Measurements from ENCODE around the gene ARHGDIA.
"Not testable (repeated sequence)": the region's sequence is repeated elsewhere in the genome, so short reads cannot be mapped to it uniquely, and the experiment has no call there.

ARHGDIA gene

DNA sequence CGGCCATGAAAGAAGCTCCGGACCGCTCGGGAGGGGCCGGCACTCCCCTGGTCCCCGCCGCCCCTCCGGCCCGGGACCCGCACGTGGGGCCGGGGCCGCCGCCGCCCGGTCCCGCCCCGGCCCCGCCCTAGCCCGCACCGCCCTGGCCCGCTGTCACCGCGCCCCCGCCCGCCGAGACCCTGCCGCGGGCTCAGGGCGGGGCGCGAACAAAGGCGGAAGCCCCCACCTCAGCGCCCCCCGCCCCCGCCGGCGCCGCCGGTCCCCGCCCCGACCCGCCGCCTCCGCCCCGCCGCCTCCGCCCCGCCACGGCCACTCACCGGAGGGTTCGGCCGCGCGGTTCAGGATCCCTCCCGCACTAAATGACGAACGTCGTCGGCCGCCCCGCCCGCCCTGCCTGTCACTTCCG lies at the start of gene ARHGDIA:
Gene ARHGDIA (minus strand): TSS at position 357 of the 406 bp plus-strand sequence. CDS start 1,407 bp downstream, outside the sequence.
- DNase-seq: no peak

DNA sequence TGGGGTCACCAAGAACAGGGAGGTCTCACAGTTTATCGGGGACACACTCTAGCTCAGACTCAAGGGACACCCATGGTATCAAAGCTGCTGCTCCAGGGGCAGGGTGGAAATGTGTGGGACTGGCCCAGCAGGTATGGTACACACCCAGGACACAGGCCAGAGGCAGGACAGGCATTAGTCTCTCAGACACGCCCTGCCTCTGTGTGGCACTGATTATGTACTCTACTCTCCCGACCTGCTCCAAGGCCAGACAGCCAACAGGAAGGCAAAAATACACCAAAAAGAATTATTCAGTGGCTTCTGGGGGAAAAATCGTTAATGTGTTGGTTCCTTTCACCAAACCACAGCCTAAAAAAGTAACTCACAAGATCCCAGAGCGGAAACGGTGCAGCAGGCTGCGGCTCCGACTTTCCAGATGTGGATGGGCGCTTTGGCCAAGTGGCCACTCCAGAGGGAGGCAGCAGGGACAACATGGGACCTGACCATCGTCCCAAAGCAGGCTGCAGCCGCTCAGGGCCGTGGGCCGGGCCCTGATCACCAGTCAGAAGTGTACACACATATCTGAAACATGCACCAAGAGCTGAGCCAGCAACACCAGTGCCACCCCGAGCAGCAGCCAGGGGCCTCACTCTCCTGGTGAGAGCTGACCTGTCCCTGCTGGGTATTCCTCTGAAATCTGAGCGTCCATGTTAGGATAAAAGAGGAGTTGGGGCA lies 47.9 kb upstream of the ARHGDIA start:
- no peak for DNase-seq

DNA sequence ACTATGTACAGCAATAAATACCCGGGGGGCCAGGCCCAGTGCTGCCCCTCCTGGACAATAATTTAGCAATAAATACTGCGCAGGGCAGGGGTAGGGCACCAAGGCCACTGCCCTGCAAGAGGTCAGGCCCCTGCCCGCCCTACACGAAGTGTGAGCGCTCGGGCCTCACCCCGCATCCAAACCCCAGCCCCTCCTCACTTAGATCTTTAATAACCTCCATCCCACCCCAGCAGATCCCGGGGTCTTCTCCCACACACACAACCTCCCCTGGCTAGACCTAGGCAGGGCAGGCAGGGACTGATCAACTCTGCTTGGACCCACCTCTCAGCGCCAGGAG lies 47.2 kb upstream of the ARHGDIA start:
- DNase-seq: not testable (repeated sequence)

GRCh38 chr17:81917565-81918332 lies 46.6 kb upstream of the ARHGDIA start, which contains the start of gene SIRT7:
TSS of gene SIRT7 (minus strand) at chr17:81918176. CDS start at chr17:81918131, 45 bp downstream.
- peak; percentile 69 to 89 (median 82) for DNase-seq

- no peak for DNase-seq
Measured at GRCh38 chr17:81916234-81917001, 45.3 kb upstream of the ARHGDIA start.

- DNase-seq: no peak
Measured at GRCh38 chr17:81915331-81915730, 44.2 kb upstream of the ARHGDIA start.

DNA sequence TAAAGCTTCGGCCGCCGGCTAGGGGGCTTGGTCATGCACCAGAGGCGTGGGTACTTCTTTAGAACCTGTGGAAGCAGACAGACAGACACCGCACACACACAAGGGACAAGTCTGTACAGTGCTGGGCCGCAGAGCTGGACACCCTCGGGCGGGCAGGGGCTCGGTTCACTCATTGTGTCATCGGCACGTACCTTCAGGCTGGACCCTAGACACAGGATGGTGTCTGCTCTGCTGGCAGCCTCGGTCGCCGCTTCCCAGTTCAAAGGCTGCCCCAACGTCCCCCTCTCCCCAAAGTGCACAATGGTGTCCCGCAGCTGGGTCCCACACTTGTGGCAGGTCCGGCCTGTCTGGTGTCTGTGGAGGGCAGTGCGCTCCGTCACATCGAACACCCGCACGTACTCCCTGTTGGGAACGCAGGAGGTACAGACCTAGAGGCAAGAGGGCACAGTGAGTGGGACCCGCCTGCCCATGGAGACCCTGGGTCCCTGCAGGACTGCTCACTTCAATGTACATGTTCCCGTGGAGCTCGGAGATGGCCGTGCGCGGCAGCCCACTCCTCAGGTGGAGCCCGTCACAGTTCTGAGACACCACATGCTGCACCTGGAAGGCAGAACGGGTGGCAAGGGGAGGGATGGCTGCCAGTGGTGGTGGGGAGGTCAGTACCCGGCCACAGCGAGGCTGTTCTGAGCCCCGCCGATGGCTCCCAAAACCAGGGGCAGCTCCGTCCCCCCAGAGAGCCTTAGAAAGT lies 43.1 kb upstream of the ARHGDIA start:
- DNase-seq: no peak

- DNase-seq: no peak
Measured at GRCh38 chr17:81913394-81914102, 42.4 kb upstream of the ARHGDIA start.

DNA sequence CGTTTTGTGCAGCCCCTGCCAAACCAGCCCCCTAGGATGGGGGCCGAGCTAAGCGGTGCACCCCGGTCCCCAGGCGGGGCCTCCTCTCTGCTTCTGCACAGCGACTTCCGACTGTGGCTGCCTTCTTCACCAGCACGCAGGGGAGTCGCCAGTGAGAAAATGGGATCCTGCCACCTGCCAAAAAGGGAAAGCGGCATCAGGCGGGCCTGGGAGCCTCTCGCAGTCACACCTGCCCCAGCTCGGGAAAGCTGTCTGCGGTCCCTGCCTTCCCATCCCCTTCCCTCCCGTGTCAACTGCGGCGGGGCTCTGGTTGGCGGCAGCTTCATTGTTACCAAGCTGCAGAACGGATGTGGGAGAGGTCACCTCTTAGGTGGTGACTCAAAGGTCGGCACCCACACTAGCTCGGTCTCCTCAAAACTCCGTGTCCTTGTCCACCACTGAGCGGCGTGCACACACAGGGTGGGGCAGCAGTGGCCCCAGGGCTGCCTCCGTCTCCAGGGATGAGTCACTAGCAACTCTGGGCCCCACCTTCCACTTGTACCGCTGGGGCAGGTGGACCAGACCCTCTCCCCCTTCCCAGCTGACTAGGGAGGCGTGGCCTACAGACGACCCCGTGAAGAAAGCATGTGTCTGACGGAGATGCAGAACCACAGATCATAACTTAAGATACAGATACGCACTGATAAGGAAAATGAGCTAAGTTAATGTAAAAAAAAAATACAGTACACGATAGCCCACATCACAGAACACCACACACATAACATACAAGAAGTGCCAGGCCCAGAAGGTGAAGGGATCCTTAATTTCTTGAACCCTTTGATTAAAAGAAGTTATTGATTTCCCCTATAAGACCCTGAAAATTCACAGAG lies 41.5 kb upstream of the ARHGDIA start:
- no peak for DNase-seq

- DNase-seq: no peak
Measured at GRCh38 chr17:81911969-81912368, 40.8 kb upstream of the ARHGDIA start.

DNA sequence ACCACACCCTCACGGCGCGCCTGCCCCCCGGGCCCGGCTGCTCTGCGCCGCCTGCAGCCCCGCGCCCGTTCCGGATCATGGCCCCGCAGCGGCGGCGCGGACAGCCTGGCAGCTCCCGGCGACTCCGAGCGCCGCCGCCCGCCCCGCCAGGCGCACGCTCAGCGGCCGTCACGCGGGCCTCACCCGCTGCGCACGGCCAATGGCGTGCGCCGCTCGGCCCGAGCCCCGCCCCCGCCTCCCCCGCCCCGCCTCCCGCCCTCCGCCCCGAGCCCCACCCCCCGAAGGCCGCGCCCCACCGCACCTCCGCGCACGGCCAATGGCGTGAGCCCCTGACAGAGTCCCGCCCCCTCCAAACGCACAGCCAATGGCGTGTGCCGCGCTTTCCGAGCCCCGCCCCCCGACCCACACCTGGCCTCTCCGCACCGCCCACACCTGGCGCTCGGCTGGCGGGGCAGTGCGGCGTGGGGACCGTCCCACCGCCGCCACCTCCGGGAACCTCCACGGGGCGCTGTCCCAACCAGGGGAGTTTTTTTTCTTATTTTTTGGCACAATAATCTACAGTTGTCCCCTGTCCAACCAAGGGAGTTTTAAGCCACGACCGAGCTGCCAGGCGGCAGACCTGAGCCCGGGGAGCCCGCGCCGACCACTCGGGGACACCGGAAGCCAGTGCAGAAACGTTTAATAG lies 40.3 kb upstream of the ARHGDIA start, which contains the start of gene PCYT2:
Gene PCYT2 (minus strand): TSS at position 123 of the 685 bp plus-strand sequence. CDS start 44 bp downstream, at position 79.
- DNase-seq: peak; percentile 75 to 89 (median 78)

DNA sequence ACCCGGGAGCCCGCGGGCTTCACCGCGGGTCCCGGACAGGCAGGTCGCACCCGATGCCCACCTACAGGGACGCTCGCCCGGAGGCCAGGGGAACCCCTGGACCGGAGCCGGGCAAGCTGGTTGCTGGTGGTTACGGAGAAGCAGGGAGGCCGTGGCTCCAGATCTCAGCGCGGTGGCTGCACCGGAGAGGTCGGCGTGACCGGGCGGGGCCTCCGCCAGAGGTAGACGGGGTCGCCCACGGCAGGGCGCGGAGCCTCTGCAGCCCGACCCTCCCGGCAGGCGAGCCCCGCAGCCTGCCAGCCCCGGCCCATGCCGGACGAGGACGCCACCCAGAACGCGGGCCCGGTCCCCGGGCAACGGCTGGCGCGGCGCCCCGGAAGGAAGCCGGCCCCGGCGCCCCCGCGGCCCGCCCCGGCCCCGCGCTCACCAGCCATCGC lies 39.7 kb upstream of the ARHGDIA start:
- no peak for DNase-seq

DNA sequence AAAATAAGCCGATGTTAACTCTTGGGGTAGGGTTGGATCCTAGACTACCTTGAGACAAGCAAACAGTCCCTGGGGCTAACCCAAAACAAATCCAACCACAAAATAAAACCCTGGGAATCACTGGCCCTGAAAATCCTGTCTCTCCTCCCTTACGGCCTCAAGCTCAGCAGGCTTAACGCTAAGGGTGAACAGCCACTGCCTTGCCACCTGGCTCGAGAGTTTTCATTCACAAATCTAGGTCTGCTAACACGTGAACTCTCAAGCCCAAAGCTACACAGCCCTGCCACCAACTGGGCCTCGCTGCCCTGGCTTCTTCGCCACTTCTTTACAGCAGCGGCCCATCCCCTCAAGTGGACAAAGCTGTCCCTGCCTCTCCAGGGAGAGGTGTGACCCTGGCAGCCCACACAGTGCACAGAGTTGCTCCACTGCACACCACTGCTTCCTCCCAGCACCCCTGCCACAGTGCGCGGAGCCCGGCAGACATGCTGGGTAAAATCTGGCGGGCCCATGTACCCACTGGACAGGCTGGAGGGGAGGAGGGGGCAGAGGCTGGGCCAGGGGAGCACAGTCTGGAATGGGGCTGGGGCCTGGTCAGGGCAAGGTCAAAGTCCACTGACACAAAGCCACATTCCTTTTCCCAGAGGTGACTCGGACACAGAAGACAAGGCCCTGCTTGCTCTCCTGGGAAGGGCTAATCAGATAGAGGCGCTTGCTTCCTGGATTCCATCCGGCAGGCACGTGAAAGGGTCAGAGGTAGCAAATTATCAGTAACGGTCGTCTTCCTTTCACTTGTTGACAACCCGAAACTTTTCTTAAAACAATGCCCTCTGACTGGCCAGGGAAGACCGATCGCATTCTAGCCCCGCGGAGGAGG lies 39.1 kb upstream of the ARHGDIA start:
- DNase-seq: no peak

GRCh38 chr17:81909231-81909630 lies 38.1 kb upstream of the ARHGDIA start:
- DNase-seq: no peak

GRCh38 chr17:81908793-81909192 lies 37.7 kb upstream of the ARHGDIA start:
- DNase-seq: no peak

DNA sequence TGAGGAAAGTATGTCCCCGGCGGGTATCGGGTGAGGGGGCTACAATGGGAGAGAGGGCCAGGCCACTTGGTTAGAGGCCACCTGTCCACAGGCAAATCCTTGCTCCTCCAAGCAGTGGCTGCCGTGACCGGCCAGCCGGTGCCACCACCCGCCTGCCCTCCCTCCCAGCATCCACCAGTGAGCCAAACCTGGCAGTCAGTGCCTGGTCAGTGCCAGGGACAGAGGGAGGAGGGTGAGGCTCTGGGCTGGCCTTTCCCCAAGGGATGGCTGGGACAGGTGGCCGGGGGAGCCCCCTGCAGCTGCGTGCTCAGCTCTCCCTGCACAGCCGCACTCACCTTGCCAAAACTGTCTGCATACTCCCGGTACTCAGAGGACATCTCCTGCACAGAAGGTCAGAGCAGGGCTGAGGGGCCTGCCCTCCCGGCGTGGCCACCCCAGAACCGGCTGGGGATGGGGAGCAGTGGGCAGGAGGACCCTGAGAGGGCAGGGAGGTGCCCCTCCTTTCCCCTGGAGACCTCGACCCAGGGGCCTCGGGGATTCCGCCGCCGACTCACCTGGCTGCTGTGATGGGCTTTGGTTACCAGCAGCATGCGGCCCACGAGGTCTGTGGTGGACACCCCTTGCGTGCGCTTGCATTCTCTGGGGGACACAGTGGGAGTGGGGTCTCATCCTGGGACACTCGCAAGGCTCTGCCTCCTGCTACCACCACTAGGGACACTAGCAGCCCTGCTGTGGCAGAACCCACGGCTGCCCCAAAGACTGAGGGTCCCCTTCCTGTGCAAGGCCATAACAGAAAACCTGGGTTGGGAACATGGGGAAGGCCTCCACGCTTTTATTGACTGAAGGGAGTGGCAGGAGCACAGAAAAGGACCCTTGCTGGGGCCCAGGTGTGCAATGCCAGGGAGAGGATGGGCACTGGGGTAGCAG lies 36.3 kb upstream of the ARHGDIA start:
- DNase-seq: no peak

GRCh38 chr17:81906476-81907218 lies 35.5 kb upstream of the ARHGDIA start:
- no peak for DNase-seq

Data from activated naive CD4-positive, alpha-beta T cell (primary cell).